ENCODE results near the gene PLCD4.
A peak's percentile ranks its signal among the peaks of the same experiment; 100 is the strongest.

Gene PLCD4

GRCh38 chr2:218607436-218608115 is at the start of gene PLCD4:
Gene PLCD4 (plus strand): TSS chr2:218607899. CDS start chr2:218615740, 7,841 bp downstream.
- DNase-seq = no peak

GRCh38 chr2:218557941-218558340 is 49.8 kb upstream of the PLCD4 start:
- DNase-seq = peak in 1 of 2 donors; percentile 55

DNA sequence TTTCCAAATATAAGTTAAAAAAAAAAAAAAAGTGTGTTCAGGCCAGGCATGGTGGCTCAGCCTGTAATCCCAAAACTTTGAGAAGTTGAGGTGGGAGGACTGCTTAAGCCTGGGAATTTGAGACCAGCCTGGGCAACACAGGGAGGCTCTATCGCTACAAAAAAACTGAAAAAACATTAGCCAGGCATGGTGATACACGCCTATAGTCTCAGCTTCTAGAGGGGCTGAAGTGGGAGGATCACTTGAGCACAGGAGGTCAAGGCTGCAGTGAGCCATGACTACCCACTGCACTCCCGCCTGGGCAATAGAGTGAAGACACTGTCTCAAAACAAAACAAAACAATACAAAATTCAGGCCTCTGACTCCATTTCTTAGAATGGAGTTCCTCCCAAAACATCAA is 48.7 kb upstream of the PLCD4 start:
- DNase-seq = no peak

GRCh38 chr2:218564056-218564455 is 43.6 kb upstream of the PLCD4 start:
- no peak for DNase-seq

DNA sequence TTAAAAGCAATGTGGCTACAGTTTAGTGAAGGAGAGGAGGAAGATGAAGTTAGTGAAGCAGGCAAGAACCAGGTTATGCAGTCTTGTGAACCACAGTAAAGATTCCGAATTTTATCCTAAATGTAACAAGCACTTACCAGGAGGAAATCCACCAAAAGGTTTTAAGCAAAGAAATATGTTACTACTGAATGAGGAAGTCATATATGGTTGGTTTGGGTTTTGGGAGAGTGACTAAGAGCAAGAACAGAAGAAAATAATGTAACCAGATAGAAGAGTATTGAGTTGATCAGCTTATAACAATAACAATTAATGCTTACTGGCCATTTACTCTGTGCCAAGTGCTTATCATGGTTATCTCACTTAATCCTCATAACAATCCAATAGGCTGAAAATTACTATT is 41.4 kb upstream of the PLCD4 start:
- peak in 1 of 2 donors; percentile 34 for DNase-seq

DNA sequence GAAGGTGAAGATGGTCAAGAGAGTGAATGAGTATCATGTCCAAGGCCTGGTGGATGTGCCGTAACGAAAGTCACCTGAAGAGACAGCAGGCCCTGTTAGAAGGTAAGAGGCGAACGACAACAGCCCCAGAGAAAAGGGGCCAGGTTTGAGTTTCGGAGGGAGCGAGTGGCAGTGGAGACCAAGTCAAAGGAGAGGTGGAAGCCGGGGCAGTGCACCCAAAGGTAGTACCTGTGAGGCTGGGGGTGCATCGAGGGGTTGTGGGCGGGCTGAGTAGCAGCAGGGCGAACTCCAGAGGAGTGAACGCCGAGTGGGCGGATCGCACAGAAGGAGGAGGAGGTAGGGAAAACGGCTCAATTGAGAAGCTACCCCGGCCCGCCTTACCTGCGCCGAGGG is 39.9 kb upstream of the PLCD4 start:
- DNase-seq = no peak

DNA sequence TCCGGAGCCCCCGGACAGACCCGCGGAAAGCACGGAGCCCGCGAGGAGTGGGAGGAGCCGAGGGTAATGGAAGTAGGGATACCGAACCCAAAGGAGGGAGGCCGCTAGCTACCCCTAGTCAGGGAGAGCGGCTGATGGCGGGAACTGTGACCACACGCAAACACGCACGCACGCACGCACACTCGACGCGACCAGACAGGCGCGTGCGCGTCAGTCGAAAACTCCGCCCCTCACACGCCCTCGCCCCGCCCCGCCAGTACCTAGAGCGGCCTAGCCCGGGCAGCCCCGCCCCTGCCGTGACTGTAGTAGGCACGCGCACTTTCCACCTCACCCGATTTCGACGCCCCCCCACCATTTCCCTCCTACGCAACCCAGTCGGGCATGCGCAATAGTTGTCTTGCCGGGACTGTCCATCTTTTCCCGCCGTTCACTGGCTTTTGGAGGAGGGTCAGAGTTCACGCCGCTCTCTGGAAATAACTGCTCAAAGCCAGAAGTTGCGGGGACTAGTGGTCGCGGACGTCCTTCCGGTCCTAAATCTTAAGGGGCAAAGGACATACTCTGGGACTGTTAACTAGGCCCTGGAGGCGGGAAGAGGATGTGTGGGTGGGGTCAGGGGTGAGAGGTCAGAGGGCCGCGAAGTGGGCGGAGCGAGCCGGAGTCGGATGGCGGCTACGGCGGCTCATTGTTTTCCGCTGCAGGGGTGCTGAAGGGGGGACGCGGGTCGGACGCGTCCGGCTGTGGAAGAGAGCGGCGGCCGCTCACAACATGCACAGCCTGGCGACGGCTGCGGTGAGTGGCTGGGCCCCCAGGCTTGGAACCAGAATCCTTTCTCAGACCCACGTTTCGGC is 39.3 kb upstream of the PLCD4 start, which contains the start of the genes CNOT9 and USP37:
Gene CNOT9, plus strand, starts transcription at position 650 of the 848 bp plus-strand sequence. Its CDS starts 116 bp downstream, at position 766.
Gene USP37, minus strand, starts transcription at position 162 of the 848 bp plus-strand sequence. CDS start 9,698 bp downstream, outside the sequence.
- DNase-seq = peak; percentile 98 to 100

GRCh38 chr2:218569038-218569431 is 38.7 kb upstream of the PLCD4 start:
- peak in 1 of 2 donors; percentile 69 for DNase-seq

GRCh38 chr2:218569661-218570500 is 37.8 kb upstream of the PLCD4 start:
- no peak for DNase-seq

DNA sequence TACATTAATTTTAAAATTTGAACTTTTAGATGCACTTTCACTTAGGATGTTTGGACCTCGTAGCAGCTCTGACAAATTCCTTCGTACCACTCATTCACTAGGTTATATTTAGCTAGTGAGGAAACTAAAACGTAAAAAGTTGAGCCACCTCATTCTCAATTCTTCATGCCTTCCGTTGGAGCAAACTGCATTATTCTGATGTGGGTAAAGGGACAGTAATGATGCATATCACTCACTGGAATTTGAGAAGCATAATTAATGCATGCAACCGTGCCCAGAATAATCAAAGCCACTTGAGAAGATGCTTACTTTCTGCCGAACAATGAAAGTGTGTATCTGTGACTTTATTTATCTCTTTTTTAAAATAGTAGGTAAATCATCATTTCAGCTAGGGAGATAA is 36.8 kb upstream of the PLCD4 start:
- no peak for DNase-seq

DNA sequence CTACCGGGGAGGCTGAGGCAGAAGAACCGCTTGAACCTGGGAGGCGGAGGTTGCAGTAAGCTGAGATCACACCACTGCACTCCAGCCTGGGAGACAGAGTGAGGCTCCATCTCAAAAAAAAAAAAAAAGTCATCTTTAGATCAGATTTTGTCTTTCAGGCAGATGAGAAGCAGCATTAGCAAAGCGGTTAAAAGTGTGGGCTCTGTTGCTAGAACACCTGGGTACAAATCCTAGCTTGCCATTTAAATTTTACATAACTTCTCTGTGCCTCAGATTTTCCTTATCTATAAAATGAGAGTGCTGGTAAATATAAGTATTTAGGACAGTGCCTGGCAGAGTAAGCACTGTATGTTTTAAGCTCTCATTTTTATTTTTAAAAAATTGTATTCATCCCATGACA is 30.8 kb upstream of the PLCD4 start:
- no peak for DNase-seq

DNA sequence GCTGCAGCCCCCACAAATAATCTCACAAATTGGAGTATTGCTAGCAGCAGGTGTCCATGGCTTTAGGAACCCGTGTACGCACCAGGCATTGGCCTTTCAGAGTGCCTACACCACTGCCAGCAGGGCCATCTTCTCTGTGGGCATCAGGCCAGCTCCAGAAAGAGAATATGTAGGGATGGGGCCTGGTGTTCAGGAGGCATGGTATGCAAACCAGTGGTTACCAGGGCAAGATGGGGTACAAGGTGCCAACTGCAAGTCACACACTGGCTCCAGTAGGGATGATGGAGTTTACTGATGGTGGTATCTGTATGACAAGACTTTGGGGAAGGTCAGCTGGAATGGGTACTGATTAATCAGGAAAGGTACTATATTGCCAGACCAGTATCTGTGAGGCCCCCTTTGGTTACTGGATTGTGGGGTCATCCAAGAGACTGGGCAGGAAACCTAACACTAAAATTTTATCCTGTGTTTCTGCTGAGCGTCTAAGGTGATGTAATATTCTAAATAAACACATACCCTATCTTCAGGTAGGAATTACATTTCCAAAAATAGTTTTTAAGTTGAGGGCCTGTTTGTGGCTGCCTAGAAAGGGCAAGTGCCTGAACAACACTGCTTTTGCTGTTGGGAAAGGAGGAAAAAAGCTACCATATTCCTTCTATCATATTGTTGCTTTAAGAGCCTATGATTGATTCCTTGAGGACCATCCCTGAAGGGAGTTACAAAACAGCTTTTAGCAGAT is 30.0 kb upstream of the PLCD4 start:
- DNase-seq = no peak

DNA sequence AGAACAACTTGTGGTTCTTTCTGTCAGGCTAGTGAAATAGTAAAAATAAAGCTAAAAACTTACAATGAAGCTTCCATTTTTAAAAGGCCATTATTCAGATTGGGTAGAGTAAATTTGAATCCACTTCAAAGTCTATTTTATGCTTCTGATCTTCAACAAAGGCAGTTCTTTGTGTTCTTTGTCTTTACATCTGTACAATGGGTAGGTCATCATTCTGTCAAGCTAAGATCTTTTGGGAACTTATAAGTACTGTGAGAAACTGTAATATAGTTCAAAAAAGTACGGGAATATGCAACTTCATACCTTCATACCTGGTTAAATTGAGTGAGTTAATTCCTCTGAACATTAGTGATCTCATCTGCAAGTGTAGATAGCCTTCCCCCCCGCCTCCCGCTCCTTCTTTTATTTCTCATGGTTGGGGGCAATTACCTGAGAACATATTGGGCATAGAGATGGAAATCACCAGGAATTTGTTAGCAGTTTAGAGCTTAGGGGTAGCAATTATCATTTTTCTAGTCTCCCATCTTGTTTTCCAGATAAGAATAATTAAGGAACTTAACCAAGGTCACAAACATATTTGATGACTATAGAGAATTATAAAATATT is 29.3 kb upstream of the PLCD4 start:
- no peak for DNase-seq

- no peak for DNase-seq
Measured at GRCh38 chr2:218582076-218582475, 25.6 kb upstream of the PLCD4 start.

GRCh38 chr2:218583983-218584850 is 23.5 kb upstream of the PLCD4 start:
- DNase-seq = no peak

GRCh38 chr2:218585541-218585940 is 22.2 kb upstream of the PLCD4 start:
- no peak for DNase-seq

DNA sequence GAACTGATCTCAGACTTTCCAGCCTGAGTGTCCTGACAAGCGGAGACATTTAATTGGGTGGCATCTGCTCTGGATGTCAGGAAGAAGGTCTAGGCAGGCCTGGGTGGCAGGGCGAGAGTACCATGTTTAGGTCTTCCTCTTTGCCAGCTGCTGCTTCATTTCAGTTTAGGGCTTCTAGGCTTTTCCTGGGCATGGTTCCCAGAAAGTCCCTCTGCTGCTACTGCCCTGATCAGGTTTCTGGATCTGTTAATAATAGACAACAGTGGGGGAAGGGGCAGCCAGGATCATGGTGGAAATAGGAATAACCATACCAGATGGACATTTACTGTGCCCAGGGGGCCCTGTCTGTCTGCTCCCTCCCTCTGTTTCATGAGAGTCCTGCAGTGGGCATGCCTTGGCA is 2.3 kb upstream of the PLCD4 start:
- no peak for DNase-seq

GRCh38 chr2:218615868-218616315 is 8.2 kb downstream of the PLCD4 start:
- no peak for DNase-seq

DNA sequence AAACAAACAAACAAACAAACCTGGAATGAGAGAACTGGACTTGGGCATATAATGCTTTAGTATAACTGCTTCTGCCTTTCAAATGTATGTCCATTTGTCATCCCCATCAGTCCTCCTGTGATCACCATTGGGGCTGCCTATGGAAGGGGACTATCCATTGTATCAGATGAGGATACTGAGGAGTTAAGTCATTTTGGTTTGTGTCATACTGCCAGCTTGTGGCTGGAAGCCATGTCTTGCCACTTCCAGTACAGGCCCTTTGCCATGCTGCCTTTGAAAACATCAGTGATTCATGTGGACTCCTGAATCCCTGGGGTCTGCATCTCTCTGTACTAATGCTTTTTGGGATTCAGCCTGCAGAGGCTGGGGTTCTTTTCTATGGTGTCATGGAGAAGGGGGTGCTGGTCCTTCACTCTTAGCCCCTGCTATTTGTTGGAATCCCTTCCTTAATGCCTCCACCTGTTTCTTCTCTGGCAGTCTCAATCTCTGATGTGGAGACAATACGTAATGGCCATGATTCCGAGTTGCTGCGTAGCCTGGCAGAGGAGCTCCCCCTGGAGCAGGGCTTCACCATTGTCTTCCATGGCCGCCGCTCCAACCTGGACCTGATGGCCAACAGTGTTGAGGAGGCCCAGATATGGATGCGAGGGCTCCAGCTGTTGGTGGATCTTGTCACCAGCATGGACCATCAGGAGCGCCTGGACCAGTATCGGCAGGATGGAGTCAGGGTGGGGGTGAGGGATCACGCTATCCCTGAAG is 10.6 kb downstream of the PLCD4 start:
- no peak for DNase-seq

DNA sequence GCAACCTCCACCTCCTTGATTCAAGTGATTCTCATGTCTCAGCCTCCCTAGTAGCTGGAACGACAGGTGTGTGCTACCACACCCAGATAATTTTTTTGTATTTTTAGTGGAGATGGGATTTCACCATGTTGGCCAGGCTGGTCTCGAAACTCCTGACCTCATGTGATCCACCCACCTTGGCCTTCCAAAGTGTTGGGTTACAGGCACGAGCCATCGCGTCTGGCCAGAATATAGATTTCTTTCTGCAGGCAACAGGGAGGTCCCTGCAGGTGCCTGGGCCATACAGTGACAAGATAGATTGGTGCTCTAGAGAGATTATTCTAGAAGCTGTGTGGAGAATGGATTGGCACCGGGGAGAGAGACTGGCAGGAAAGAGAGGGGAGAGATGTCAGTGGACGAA is 13.3 kb downstream of the PLCD4 start:
- no peak for DNase-seq
